GM19238 (cell line): ENCODE data around the gene PRSS1.
A peak's percentile ranks its signal among the peaks of the same experiment; 100 is the strongest.
"Not testable (repeated sequence)": the region's sequence is repeated elsewhere in the genome, so short reads cannot be mapped to it uniquely, and the experiment has no call there.

Experiments used
- DNase-seq: peaks from one replicate; pipeline ENCODE4 v3.0.0; 2011; ENCODE audit warnings: low spot score; ENCODE audit not compliant: insufficient read length

PRSS1 gene

DNA sequence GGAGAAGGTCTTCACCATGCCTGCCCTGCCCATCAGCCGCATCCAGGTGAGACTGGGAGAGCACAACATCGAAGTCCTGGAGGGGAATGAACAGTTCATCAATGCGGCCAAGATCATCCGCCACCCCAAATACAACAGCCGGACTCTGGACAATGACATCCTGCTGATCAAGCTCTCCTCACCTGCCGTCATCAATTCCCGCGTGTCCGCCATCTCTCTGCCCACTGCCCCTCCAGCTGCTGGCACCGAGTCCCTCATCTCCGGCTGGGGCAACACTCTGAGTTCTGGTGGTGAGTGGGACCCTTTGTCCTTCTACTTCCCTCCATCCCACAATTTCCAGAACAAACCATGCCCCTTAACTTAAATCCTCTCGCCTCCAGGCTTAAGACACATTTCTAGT is 24.0 kb downstream of the PRSS1 start:
- DNase-seq, result no peak

GRCh38 chr7:142773937-142774744 is 24.9 kb downstream of the PRSS1 start:
- DNase-seq, result no peak

GRCh38 chr7:142774826-142775225 is 25.6 kb downstream of the PRSS1 start:
- no peak for DNase-seq

DNA sequence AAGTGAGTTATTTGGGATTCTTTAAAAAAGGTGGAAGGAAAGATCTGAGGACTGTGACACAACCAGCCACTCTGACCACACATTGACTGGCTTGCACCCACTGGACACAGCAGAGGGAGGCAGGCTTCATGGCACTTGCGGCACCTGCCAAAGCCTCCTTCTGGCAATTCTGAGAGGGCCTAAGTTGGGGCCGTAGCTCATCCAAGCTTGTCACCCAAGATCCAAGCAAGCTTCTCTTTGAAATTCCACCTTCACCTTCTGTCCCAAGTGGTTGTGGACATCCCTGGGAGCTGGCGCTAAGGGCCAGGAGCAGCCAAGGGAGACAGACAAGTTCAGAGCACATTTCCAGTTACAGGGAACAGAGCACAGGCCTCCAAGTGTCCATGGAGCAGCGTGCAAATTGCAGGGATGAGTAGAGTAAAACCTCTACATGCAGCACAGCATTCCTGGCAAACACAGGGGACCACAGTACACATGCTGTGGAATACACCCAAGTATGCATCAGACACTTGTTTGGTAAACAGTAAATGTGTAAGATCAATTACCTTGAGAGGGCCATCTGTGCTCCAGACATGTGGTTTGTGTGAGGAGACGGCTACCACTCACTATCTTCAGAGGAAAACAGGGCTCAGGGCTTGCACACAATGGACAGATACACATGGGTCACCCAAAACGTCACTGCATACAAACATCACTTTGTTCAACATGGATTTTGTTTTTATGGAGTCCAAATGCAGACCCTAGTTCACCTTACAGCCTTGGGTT is 26.3 kb downstream of the PRSS1 start:
- not testable (repeated sequence) for DNase-seq

DNA sequence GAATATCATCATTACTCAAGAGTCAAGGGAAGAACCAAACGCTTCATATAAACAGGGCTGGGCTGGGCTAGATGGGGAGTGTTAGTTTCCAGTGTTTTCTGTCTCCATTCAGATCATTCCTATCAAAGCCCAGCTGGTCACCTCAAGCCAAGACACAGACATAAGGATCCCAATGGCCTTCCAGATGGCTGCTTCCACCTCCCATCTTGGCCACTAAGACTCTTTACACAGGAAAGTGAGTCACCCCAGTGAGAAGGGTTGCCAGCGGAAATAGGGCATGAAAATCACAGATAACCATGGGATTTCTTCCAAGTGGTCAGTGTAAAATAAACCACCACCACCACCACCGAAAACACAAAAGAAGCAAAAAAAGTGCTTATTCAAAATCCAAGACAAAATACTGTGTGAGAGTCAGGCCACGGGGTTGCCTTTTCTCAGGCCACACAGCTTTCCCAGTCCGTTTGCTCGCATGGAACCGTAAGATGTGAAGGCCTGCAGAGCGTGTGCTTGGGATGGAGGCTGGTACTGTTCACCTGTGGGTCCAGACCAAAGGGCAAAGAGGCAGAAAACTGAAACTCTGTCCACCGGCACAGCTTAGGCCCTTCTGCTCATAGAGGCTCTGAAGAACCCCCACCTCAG is 27.1 kb downstream of the PRSS1 start:
- no peak for DNase-seq

DNA sequence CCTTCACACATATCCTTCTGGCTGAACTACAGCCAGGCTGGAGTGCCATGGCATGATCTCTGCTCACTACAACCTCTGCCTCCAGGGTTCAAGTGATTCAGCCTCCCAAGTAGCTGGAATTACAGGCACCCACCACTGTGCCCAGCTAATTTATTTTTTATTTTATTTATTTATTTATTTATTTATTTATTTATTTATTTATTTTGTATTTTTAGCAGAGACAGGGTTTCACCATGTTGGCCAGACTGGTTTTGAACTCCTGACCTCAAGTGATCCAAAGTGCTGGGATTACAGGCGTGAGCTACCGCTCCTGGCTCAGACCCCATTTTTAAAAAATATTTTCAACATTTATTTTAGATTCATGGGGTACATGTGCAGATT is 27.6 kb downstream of the PRSS1 start:
- DNase-seq, result not testable (repeated sequence)

- no peak for DNase-seq
Observed at GRCh38 chr7:142777318-142777717, 28.0 kb downstream of the PRSS1 start.

DNA sequence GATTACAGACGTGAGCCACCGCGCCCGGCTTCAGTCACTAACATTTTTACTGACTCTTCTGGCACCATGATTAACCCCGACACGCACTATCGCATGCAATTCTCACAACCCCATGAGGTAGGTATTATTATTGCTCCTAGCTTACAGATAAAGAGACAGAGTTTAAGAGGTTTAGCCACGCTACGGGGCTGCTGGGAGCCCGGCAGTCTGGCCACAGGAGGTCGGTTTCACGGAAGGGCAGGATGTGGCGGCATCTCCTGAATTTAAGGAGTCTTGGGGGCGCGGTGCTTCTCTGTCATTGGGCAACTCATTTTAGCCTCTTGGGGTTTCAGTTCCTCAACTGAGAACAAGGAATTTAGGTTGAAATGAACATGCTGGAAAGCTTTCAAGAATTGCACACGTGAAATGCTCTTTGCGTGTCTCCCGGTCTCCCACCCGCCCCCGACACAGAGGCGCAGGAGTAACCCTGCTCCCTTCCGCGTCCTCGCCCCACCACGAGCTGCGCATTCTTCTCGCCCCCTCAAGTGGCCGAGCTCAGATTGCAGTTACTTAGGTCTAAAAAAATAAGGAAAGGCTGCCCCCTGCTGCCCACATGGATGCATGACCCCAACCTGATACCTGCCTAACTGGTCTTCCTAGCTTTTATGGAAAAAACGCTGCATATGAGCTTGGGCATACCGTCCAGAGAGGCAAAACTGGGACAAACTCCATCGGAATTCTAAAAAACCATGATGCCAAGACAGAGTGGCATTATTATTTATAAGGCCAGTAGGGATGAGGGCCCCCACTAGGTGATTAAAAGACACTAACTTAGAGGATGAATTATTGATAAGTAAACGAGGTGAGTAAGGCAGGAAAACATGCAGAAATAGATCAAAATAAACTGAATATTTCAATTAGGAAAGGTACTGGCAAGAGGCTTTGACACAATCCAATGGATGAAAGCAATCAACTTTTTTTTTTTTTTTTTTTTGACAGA is 33.9 kb downstream of the PRSS1 start:
- peak; percentile 68 for DNase-seq

- DNase-seq, result no peak
Observed at GRCh38 chr7:142784096-142784495, 34.8 kb downstream of the PRSS1 start.

- no peak for DNase-seq
Observed at GRCh38 chr7:142784716-142785115, 35.4 kb downstream of the PRSS1 start.

DNA sequence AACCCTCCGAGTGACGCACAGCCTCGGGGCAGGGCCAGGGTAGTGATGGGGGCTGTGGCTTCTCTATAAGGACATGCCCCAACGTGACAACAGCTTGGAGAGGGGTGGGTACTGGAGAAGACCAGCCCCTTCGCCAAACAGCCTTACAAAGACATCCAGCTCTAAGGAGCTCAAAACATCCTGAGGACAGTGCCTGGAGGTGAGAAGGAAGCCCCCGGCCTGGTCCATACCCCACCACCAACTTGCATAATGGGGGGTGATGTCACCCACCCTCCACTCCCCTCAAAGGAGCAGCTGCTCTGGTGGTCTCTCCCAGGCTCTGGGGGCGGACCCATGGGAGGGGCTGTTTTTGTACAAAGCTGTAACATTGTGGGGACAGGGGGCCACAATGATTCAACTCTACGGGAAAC is 36.6 kb downstream of the PRSS1 start:
- no peak for DNase-seq

- no peak for DNase-seq
Observed at GRCh38 chr7:142787034-142787768, 37.9 kb downstream of the PRSS1 start.

DNA sequence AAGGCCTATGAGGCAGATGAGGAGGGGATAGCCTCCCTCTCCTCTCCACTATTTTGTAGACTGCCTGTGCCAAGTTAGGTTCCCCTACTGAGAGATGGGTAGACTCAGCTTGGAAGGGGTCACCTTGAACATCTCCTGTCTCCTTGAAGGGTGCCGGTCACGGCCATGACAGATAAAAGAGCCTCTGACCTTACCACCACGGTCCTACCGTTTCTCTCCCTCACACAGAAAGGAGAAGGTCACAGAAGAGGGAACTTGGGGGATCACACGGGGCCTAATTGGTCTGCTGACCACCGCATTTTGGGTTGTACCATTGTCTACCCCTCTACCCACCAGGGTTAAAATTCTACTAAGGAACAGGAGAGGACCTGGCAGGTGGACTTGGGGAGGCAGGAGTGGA is 38.5 kb downstream of the PRSS1 start:
- DNase-seq, result no peak

DNA sequence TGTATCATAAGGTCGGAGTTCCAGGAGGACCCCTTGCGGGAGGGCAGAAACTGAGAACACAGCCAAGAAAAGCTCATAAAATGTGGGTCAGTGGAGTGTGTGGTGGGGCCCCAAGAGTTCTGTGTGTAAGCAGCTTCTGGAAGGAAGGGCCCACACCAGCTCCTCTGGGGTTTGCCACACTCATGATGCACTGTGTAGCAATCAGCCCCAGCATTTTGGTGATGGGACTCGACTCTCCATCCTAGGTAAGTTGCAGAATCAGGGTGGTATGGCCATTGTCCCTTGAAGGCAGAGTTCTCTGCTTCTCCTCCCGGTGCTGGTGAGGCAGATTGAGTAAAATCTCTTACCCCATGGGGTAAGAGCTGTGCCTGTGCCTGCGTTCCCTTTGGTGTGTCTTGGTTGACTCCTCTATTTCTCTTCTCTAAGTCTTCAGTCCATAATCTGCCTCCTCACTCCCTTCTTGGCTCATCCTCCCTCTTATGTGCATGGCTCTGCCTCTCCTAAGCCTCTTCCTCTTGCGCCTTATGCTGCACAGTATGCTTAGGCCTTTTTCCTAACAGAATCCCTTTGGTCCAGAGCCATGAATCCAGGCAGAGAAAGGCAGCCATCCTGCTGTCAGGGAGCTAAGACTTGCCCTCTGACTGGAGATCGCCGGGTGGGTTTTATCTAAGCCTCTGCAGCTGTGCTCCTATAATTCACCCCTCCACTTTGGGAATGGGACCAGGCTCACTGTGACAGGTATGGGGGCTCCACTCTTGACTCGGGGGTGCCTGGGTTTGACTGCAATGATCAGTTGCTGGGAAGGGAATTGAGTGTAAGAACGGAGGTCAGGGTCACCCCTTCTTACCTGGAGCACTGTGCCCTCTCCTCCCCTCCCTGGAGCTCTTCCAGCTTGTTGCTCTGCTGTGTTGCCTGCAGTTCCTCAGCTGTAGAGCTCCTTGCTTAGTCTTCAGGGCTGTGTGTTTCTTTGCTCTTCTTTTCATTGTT is 39.3 kb downstream of the PRSS1 start:
- DNase-seq, result no peak

DNA sequence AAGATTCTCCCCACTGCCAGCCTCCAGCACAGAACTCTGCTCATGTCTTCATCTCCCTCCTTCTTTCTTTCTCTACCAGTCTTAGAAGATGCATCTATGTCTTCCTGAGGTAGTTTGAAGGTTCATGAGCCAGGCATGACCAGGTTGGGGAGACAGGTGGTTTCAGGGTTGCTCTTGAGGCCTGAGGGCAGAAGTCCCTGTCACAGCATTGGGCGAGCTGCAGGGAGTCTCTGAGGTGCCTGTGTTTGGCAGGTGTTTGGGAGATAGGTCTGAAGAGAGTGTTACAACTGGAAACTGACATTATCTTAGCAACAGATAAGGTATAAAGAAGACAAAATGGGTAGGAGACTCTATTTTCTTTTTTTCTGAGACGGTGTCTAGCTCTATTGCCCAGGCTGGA is 40.2 kb downstream of the PRSS1 start:
- DNase-seq, result no peak

GRCh38 chr7:142790056-142790455 is 40.8 kb downstream of the PRSS1 start:
- no peak for DNase-seq

- no peak for DNase-seq
Observed at GRCh38 chr7:142790555-142790954, 41.3 kb downstream of the PRSS1 start.

- DNase-seq, result no peak
Observed at GRCh38 chr7:142791502-142791901, 42.2 kb downstream of the PRSS1 start.

DNA sequence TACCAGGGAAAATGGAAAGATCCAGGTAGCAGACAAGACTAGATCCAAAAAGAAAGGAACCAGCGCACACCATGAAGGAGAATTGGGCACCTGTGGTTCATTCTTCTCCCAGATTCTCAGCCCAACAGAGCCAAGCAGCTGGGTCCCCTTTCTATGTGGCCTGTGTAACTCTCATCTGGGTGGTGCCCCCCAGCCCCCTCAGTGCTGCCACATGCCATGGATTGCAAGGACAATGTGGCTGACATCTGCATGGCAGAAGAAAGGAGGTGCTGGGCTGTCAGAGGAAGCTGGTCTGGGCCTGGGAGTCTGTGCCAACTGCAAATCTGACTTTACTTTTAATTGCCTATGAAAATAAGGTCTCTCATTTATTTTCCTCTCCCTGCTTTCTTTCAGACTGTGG is 42.9 kb downstream of the PRSS1 start:
- no peak for DNase-seq
